Globus pallidus (tissue), 1 donor: Measurements from ENCODE around the gene PRSS57.

Experiments used
- DNase-seq: peaks from one replicate; pipeline ENCODE4 v3.0.0-alpha.2; 2015; ENCODE audit warnings: low spot score

Gene PRSS57

GRCh38 chr19:638906-639252 is 56.4 kb downstream of the PRSS57 start:
- DNase-seq: no peak
